SH-SY5Y (cell line): ENCODE results near the gene UTP3.

ENCODE experiments used
- GATA2 ChIP-seq: IDR thresholded peaks from 2 replicates; pipeline ENCODE4 v1.6.1; 2011; ENCODE audit warnings: mild to moderate bottlenecking, low read depth, low read length
- GATA3 ChIP-seq: IDR thresholded peaks from 2 replicates; pipeline ENCODE4 v1.6.1; 2011; ENCODE audit warnings: low read depth, mild to moderate bottlenecking, low read length, moderate library complexity

- TF ChIP-seq GATA2 (no peak), GATA3 (no peak)
Observed at GRCh38 chr4:70704931-70705182, 16.5 kb downstream of the UTP3 start.
